ENCODE measurements around the gene HNRNPAB.
A peak's percentile ranks its signal among the peaks of the same experiment; 100 is the strongest.

HNRNPAB gene

DNA sequence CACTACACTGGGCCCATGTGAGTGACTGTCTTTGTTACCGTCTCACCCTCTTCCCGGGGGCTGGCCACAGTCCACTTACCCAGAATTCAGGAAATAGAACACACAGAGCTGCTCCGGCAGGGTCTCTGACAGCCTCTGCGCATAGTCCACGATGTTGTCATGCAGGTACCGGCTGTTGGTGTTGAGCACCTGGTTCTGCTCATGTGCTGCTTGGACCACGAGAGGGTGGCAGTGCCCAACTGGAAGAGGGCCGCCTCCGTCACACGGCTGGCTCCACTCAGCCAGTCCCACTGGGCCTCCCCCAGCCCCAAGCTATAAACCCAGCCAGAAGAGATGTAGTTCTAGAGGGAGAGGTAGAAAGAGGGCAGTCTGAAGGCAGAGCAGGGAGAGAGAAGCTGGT lies 25.5 kb downstream of the HNRNPAB start:
- Histone ChIP-seq H3K4me3 (no peak overlapping the region), H3K27ac (no peak overlapping the region)
- no peak for DNase-seq (ENCODE audit: low spot score)
- TF ChIP-seq, protein P1, sequence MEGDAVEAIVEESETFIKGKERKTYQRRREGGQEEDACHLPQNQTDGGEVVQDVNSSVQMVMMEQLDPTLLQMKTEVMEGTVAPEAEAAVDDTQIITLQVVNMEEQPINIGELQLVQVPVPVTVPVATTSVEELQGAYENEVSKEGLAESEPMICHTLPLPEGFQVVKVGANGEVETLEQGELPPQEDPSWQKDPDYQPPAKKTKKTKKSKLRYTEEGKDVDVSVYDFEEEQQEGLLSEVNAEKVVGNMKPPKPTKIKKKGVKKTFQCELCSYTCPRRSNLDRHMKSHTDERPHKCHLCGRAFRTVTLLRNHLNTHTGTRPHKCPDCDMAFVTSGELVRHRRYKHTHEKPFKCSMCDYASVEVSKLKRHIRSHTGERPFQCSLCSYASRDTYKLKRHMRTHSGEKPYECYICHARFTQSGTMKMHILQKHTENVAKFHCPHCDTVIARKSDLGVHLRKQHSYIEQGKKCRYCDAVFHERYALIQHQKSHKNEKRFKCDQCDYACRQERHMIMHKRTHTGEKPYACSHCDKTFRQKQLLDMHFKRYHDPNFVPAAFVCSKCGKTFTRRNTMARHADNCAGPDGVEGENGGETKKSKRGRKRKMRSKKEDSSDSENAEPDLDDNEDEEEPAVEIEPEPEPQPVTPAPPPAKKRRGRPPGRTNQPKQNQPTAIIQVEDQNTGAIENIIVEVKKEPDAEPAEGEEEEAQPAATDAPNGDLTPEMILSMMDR (IDR thresholded peaks at IDR 0.05): no peak

DNA sequence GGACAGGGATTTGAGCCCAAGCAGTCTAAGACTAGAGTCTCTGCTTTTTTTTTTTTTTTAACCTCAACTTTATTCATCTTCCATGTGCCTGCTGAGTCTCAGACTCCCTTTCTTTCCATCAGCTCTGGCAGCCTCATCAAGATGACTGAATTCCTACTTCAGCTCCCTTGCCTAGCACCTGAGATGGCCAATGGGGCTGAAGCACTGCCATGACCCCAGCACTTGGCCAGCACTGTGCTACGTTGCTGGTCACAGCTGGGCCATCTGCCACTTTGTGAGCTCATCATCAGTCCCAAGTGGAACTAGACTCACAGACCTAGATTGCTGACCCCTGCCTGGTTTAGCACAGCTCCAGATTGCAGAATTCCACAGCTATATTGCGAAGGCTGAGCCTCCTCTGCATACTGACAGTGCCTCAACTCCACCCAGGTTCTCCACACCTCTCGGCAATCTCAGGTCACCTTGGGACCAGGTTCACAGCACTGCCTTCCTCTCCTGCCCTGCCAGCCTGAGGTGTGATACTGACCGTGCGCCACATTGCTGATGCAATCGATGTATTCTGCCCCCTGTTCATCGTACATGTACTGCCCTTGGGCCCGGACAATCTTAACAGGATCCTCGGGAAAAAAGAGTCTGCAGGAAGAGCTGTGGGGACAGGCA lies 26.7 kb downstream of the HNRNPAB start:
- TF ChIP-seq, protein P1 (IDR thresholded peaks at IDR 0.05): no peak
- no peak for DNase-seq (ENCODE audit: low spot score)
- peak overlapping the region in 1 of 2 donors; percentile 10 for H3K27ac ChIP-seq
- H3K4me3 ChIP-seq: peak overlapping the region; percentile 88

DNA sequence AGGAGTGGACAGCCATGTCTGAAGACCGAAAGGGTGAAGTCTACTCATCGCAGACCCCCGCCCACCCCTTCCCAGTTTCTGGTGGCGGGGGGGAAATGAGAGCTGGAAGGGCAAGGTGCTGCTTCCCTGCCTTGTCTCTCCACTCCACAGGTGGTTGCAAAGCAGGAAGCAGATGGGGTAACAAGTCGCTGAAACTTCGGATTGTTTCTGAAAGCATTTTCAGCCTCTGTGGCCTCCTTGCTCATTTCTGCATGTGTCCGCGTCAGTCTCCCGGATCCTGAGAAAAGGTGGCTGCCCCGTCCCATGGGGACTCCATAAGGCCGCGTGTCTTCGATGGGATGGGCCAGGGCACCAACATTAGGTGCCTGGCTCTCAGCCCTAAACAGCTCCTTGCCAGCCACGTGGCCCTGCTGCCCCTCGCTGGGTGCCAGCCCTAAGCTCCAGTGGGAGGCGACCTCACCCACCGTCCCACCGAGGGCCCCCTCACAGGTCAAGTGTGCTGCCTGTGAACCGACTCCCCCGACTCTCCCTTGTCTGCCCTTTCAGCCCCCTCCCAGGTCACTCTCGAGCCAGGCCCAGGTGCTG lies 27.3 kb downstream of the HNRNPAB start:
- TF ChIP-seq, protein P1 (IDR thresholded peaks at IDR 0.05): no peak
- DNase-seq (ENCODE audit: low spot score): no peak
- peak overlapping the region; percentile 83 to 95 for H3K27ac ChIP-seq
- H3K4me3 ChIP-seq: peak overlapping the region; percentile 88

DNA sequence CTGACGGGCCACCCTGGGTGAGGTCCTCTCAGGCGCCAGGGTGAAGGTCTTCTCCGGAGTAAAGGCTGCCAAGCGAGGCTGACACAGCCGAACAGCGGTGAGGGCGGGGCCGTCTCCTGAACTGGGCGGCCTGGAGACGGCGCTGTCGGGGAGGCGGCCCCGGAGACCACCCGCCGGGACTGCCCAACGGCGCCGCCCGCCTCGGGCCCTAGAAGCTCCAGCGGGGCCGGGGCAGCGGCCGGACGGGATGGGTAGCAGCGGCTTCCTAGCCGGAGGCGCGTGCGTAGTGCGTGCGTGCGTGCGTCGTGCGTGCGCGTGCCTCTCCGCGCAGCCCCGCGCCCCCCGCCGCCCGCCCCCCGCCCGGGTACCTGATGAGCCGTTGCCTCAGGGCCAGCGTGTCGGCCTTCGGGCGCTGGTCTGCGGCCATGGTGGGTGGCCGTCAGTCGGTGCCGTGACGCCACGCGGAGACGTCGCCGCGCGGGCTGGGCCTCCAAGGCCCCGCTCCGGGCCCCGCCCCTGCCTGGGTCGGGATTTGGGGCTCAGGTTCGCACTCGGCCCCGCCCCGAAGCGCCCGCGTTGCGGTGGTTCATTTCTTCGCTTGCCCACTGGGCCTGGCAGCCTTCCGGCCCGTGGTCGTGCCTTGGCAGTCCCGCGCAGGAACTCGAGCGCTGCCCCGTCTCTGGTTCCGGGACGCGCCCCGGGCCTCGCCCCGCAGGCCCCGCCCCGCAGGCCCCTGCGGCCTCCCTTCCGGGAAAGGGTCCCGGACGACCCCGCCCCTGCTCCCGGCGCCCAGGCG lies 28.0 kb downstream of the HNRNPAB start, which contains the start of gene PHYKPL:
PHYKPL (minus strand) TSS at position 679 of the 796 bp plus-strand sequence; CDS start at position 427, 252 bp downstream.
- TF ChIP-seq, protein P1 (IDR thresholded peaks at IDR 0.05): no peak
- H3K27ac ChIP-seq: peak within 1 kb of the TSS; percentile 83 to 95
- peak within 1 kb of the TSS; percentile 88 for H3K4me3 ChIP-seq
- peak; percentile 86 for DNase-seq (ENCODE audit: low spot score)

DNA sequence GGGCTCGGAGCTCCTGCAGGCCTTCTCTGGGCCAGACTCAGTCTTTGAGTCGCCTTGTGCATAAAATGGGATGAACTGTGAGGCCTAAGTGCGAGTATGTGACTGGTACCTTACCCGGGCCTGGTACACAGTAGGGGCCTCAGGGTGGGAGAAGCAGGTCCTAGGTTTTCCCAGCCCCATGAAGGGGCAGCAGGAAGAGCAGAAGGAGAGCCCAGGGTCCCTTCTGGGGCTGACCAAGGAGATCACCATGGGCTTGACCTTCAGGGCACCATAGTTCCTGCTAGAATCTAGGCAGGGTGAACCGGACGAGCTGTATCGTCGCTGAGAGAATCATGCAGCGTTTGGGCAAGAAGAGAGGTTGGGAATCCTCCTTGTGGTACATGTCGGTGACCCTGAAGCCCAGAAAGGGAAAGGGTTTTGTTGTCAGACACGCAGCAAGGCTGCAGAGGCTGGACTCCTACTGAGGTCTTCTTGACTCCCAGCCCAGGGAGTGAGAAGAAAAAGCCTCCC lies 28.6 kb downstream of the HNRNPAB start:
- DNase-seq (ENCODE audit: low spot score): no peak
- TF ChIP-seq, protein P1 (IDR thresholded peaks at IDR 0.05): no peak
- Histone ChIP-seq H3K4me3 (peak overlapping the region; percentile 88), H3K27ac (peak overlapping the region; percentile 83 to 95)

DNA sequence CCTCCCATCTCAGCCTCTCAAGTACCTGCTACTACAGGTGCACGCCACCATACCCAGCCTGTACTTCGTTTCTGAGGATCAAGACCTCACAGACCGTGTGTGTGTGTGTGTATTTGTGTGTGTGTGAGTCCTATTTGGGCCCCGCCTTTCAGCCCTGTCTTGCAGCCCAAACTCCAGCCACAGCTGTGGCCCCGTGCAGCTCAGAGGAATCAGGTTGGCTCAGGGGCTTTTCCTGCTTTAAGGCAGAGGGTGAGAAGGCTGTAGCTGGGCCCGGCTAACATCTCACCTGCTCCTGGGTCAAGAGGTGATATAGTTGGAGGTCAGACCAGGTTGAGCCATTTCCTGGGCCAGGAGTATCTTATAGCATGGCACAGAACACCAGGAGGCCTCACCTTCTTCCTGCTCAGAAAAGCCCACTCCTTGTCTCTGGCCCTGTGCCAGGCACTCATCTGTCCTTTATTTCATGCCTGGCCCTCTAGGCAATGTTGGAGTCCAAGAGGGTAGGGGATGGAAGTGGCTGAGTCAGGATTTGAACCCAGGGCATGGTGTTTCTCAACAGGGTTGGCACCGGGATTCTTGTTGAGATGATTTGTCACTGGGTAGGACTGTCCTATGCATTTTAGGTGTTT lies 29.9 kb downstream of the HNRNPAB start:
- Histone ChIP-seq H3K4me3 (no peak overlapping the region), H3K27ac (no peak overlapping the region)
- DNase-seq (ENCODE audit: low spot score): no peak
- TF ChIP-seq, protein P1 (IDR thresholded peaks at IDR 0.05): no peak

Data from coronary artery (tissue), 2 donors.